ENCODE measurements around the gene RAD51B.
A peak's percentile ranks its signal among the peaks of the same experiment; 100 is the strongest.

The RAD51B gene

DNA sequence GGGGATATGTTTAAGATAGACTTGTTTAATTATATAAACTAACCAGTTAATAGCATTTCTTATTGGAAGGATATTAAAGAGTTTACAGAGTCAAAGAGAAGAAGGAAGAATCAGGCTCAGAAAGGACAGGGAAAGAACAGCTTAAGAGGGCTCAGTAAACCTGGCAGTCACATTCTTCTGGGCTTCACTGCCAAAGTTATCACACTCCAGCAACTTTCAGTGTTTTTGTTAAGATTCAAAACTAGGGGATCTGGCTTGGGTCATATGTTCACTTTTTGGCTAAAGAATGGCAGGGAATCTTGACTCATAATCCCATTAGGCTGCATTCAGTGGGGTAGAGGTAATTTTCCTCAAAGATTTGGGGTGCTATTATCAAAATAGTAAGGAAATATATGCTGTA is 312.3 kb downstream of the RAD51B start:
- TF ChIP-seq, protein P1, sequence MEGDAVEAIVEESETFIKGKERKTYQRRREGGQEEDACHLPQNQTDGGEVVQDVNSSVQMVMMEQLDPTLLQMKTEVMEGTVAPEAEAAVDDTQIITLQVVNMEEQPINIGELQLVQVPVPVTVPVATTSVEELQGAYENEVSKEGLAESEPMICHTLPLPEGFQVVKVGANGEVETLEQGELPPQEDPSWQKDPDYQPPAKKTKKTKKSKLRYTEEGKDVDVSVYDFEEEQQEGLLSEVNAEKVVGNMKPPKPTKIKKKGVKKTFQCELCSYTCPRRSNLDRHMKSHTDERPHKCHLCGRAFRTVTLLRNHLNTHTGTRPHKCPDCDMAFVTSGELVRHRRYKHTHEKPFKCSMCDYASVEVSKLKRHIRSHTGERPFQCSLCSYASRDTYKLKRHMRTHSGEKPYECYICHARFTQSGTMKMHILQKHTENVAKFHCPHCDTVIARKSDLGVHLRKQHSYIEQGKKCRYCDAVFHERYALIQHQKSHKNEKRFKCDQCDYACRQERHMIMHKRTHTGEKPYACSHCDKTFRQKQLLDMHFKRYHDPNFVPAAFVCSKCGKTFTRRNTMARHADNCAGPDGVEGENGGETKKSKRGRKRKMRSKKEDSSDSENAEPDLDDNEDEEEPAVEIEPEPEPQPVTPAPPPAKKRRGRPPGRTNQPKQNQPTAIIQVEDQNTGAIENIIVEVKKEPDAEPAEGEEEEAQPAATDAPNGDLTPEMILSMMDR (conservative IDR thresholded peaks at IDR 0.05; ENCODE audit: control insufficient read depth, insufficient read depth, low read depth, low read length) = no peak
- DNase-seq (ENCODE audit: low read depth) = no peak
- H3K4me3 ChIP-seq (ENCODE audit: control insufficient read depth, low read depth, low read length) = no peak overlapping the region

DNA sequence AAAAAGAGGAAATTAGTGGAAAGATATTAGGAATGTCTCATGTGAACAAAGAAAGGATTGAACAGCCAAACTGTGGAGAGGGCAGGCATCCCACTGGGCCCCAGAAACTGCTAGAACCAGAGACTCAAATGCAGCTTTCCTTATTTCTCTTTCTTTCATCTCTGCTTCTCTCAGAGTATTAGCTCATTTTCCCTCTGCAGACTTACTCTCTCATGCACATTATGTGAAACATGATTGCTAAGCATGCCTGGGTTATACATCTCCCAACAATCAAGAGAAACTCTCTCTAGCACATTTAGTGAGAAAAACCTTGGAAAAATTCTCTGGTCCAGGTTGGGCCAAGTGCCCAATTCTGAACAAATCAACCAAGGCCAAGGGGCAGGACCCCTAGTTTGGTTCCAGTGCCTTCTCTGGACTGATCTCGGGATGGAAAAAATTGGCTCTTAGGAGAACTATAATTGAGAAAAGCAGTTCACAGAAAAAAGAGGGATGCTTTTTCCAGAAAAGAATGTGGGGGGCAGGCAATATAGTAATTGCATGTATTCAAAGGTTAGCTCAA is 313.1 kb downstream of the RAD51B start:
- H3K4me3 ChIP-seq (ENCODE audit: control insufficient read depth, low read depth, low read length) = no peak overlapping the region
- no peak for DNase-seq (ENCODE audit: low read depth)
- TF ChIP-seq, protein P1 (conservative IDR thresholded peaks at IDR 0.05; ENCODE audit: control insufficient read depth, insufficient read depth, low read depth, low read length) = no peak

DNA sequence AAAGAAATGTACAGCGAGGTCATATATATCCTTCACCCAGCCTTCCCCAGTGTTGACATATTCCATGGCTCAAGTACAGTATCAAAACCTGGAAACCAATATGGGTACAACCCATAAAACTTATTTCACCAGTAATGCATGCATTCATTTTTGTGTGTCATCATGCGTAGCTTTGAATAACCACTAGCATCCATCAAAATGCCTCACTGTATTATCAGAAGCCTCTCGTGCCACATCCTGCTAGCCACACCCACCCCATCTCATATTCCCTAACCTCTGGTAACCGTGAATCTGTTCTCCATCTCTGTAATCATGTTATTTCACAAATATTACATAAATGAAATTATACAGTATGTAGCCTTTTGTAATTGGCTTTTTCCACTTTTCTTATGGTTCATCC is 314.3 kb downstream of the RAD51B start:
- TF ChIP-seq, protein P1 (conservative IDR thresholded peaks at IDR 0.05; ENCODE audit: control insufficient read depth, insufficient read depth, low read depth, low read length) = no peak
- peak; percentile 32 for DNase-seq (ENCODE audit: low read depth)
- no peak overlapping the region for H3K4me3 ChIP-seq (ENCODE audit: control insufficient read depth, low read depth, low read length)

DNA sequence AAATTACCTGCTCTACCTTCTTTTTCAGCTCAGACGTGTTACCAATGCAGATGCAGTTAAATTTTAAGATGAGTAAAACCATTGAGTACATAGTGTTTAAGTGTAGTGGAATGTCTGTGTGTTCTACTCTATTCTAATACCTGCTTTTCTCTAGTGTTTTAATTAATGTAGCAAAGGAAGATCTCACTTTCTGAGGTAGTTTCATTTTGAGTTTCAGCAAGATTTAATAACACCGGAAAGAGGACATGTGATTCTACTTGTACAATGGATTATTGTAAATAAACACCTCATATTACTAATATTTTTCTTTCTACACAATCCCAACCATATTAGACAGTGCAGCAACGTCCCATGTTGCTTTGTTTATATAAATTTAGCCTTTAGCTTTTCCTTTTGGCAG is 315.4 kb downstream of the RAD51B start:
- TF ChIP-seq, protein P1 (conservative IDR thresholded peaks at IDR 0.05; ENCODE audit: control insufficient read depth, insufficient read depth, low read depth, low read length) = no peak
- no peak for DNase-seq (ENCODE audit: low read depth)
- no peak overlapping the region for H3K4me3 ChIP-seq (ENCODE audit: control insufficient read depth, low read depth, low read length)

DNA sequence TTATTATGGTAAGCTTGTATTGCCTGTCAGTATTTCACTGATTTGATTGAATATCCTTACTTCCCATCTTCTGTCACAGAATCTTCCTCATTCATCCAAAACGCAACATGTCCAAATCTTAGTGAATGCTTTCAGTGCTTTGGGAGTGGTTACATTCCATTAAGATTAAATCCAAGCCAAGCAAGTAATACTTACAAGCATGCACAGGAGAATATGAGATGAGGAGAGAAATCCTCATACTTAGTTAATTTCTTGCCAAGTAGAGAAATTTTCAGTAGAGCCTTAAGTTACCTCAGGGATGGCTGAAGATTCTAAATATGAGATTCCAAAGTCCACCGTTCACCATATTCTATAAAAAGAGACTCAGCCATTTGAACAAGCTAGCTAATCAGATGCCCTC is 316.0 kb downstream of the RAD51B start:
- no peak overlapping the region for H3K4me3 ChIP-seq (ENCODE audit: control insufficient read depth, low read depth, low read length)
- TF ChIP-seq, protein P1 (conservative IDR thresholded peaks at IDR 0.05; ENCODE audit: control insufficient read depth, insufficient read depth, low read depth, low read length) = no peak
- no peak for DNase-seq (ENCODE audit: low read depth)

DNA sequence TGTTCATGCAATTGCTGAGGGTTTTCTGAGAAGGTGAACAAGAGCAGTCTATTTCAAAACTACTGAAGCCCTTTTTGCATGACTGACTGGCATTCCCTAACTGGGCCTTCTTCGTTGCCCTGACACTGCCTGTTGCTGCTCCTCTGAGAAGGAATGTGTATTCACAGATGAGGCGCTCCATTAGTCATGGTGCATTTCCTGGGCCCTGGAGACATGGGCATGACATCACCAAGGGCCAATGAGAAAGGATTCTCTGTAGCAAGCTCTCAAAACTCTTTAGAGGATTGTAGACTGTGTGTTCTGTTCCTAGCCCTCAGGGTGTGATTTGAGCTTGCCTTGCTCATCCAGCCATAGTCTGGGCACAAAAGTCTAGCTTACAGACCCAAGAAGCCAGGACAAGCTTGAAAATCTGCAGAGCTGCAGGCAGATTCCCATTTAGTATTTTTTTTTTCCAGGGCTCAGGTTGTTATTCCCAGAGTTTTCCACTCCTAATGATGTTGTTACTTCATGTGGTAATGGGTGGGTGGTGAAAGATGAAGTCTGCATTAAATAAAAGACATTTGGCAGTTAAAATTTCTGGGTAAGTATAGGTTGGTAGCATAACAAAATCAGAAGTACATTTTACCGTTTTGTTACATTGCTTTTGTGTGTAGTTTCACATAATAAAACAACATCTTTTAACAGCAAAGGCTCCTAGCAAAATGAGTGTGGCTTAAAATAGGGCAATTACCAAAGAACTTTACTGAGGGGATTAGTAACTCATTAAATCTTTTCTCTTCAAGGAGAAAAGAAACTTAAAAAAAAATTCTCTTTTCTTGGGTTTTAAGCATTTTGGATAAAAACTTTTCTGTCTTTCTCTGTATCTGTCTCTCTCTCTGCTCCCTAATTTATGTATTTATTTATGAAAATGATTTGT is 318.4 kb downstream of the RAD51B start:
- DNase-seq (ENCODE audit: low read depth) = peak; percentile 96
- no peak overlapping the region for H3K4me3 ChIP-seq (ENCODE audit: control insufficient read depth, low read depth, low read length)
- TF ChIP-seq, protein P1 (conservative IDR thresholded peaks at IDR 0.05; ENCODE audit: control insufficient read depth, insufficient read depth, low read depth, low read length) = no peak

All from fibroblast of mammary gland (primary cell).